BJ (cell line): ENCODE data around the gene NUP153. TPM values are rescaled to one million over a fixed set of nuclear protein-coding genes. Genes with fewer than 3 reads are reported as not detected.
"Not testable (repeated sequence)": the region's sequence is repeated elsewhere in the genome, so short reads cannot be mapped to it uniquely, and the experiment has no call there.

Experiments used
- CTCF ChIA-PET: fragments of 350-600 bp; formaldehyde crosslinking; extraction: SDS; loops from one replicate; lab custom pipeline; 2021; ENCODE audit warnings: antibody characterized with exemption, inconsistent platforms; lab: Yijun Ruan, JAX
- POLR2A ChIA-PET: fragments of 300-600 bp; sonication (Branson Sonifier 250); formaldehyde crosslinking; extraction: SDS; loops from one replicate; lab custom pipeline; 2021; ENCODE audit warnings: antibody characterized with exemption; lab: Charles Lee
- DNase-seq: peaks from one replicate; pipeline ENCODE4 v3.0.0-alpha.2; 2011; ENCODE audit warnings: low read depth
- H3K27me3 ChIP-seq: 2 replicates; pipeline ENCODE4 v1.6.0; 2011; ENCODE audit warnings: low read length; ENCODE audit not compliant: control insufficient read depth, insufficient read depth
- H3K36me3 ChIP-seq: 2 replicates; pipeline ENCODE4 v1.5.1; 2011; ENCODE audit warnings: low read length; ENCODE audit not compliant: control insufficient read depth, insufficient read depth
- H3K4me3 ChIP-seq: 2 replicates; pipeline ENCODE4 v1.5.1; 2011; ENCODE audit warnings: low read depth, mild to moderate bottlenecking, control low read depth, low read length
- CTCF ChIP-seq: IDR thresholded peaks from 2 replicates; pipeline ENCODE4 v1.5.1; 2011; ENCODE audit warnings: low read depth, mild to moderate bottlenecking, control low read depth, inconsistent platforms, low read length, moderate library complexity; ENCODE audit not compliant: insufficient read depth
- polyA plus RNA-seq: library from polyadenylated mRNA; depleted of rRNA; stranded (reverse); fragments of >200 nt; gene quantifications from 2 replicates; pipeline ENCODE4 v1.2.3, GENCODE V29; 2011

The NUP153 gene
- polyA plus RNA-seq, 1 experiment: 15.6 TPM

GRCh38 chr6:17741507-17741906, 34.8 kb upstream of the NUP153 start:
- no peak for DNase-seq

GRCh38 chr6:17740559-17741220, 34.0 kb upstream of the NUP153 start:
- no peak overlapping the region for H3K4me3 ChIP-seq
- no peak for TF ChIP-seq CTCF
- ChIA-PET CTCF (interaction anchor here (0.6 to 1.0 kb wide), 3 partner anchors 10 to 63 kb away, joined by 3 read pairs; no protein-coding TSS in a partner anchor), POLR2A (no interaction called here)
- no peaks in the 10 kb centered on the region for H3K36me3 ChIP-seq
- no peak for DNase-seq
- H3K27me3 ChIP-seq: no peaks in the 10 kb centered on the region

More at GRCh38 chr6:17741507-17741906, 34.8 kb upstream of the NUP153 start:
- Histone ChIP-seq H3K36me3 (no peaks in the 10 kb centered on the region), H3K27me3 (no peaks in the 10 kb centered on the region), H3K4me3 (no peak overlapping the region)
- TF ChIP-seq CTCF: no peak
- CTCF ChIA-PET: interaction anchor here (0.9 kb wide), 1 partner anchor 11 kb away, joined by 3 read pairs; no protein-coding TSS in a partner anchor
- POLR2A ChIA-PET: no interaction called here

GRCh38 chr6:17737704-17738252, 31.1 kb upstream of the NUP153 start:
- Histone ChIP-seq H3K36me3 (no peaks in the 10 kb centered on the region), H3K4me3 (no peak overlapping the region), H3K27me3 (no peaks in the 10 kb centered on the region)
- POLR2A ChIA-PET: no interaction called here
- no peak for DNase-seq
- CTCF ChIA-PET: interaction anchor here (1.3 kb wide), 1 partner anchor 15 kb away, joined by 3 read pairs; no protein-coding TSS in a partner anchor
- TF ChIP-seq CTCF: no peak

- CTCF ChIA-PET, H3K27me3 ChIP-seq, POLR2A ChIA-PET, DNase-seq, H3K4me3 ChIP-seq, H3K36me3 ChIP-seq: not testable (repeated sequence)
Observed at GRCh38 chr6:17735311-17735710, 28.6 kb upstream of the NUP153 start.

GRCh38 chr6:17730078-17730704, 23.5 kb upstream of the NUP153 start:
- Histone ChIP-seq H3K4me3 (no peak overlapping the region), H3K36me3 (no peaks in the 10 kb centered on the region), H3K27me3 (no peaks in the 10 kb centered on the region)
- no peak for DNase-seq
- no peak for TF ChIP-seq CTCF
- POLR2A ChIA-PET: no interaction called here
- CTCF ChIA-PET: interaction anchor here (0.5 to 1.1 kb wide), 2 partner anchors 11 to 12 kb away, joined by 3 to 4 read pairs; no protein-coding TSS in a partner anchor
